ENCODE results near the gene ST3GAL3.

Gene ST3GAL3

DNA sequence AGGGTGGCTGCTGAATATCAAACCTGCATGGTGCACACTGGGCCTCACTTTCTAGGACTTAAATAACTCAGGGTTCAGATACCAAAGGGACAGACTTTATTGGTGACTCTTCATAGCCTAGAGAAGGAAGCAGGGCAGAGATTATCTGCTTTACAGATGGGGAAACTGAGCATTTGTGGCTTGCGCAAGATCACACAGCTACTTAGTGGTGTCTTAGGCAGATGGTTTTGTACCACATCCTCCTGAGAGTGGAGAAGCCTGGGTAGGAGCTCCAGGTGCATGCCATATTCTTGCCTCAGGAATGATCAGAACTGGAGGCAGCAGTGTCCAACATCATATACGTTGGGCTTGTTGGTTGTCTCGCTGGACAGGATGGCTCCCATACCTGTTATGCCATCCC is 255.7 kb downstream of the ST3GAL3 start:
- no peak for TF ChIP-seq SUZ12 (IDR thresholded peaks at IDR 0.05; ENCODE audit: extremely low read depth, insufficient read depth, insufficient read length)
- no peak for TF ChIP-seq YY1 (IDR thresholded peaks at IDR 0.05; ENCODE audit: insufficient read depth, insufficient read length)
- TF ChIP-seq ZNF274 (IDR thresholded peaks at IDR 0.05; ENCODE audit: low read depth, low read length), result no peak
- H3K36me3 ChIP-seq (ENCODE audit: insufficient read depth, insufficient read length, low read length), result peaks cover 87% of the 10 kb centered on the region

GRCh38 chr1:43963890-43964289 is 256.6 kb downstream of the ST3GAL3 start:
- TF ChIP-seq YY1 (IDR thresholded peaks at IDR 0.05; ENCODE audit: insufficient read depth, insufficient read length) (no peak), ZNF274 (IDR thresholded peaks at IDR 0.05; ENCODE audit: low read depth, low read length) (no peak)
- peaks cover 78% of the 10 kb centered on the region for H3K36me3 ChIP-seq (ENCODE audit: insufficient read depth, insufficient read length, low read length)
- H3K4me1 ChIP-seq (ENCODE audit: insufficient read depth, insufficient read length), result no peaks in the 10 kb centered on the region
- no peaks in the 10 kb centered on the region for H3K27me3 ChIP-seq (ENCODE audit: insufficient read depth, insufficient read length)
- no peak overlapping the region for H3K4me3 ChIP-seq (ENCODE audit: insufficient read length, low read depth)
- H3K9me3 ChIP-seq (ENCODE audit: insufficient read depth, low read length), result no peaks in the 10 kb centered on the region
- DNase-seq (ENCODE audit: low read depth, low spot score), result no peak
- H3K9ac ChIP-seq (ENCODE audit: insufficient read length, low read depth), result no peak overlapping the region

More for the DNA sequence above, 255.7 kb downstream of the ST3GAL3 start:
- no peak overlapping the region for H3K4me3 ChIP-seq (ENCODE audit: insufficient read length, low read depth)
- no peaks in the 10 kb centered on the region for H3K27me3 ChIP-seq (ENCODE audit: insufficient read depth, insufficient read length)
- no peaks in the 10 kb centered on the region for H3K9me3 ChIP-seq (ENCODE audit: insufficient read depth, low read length)
- no peaks in the 10 kb centered on the region for H3K4me1 ChIP-seq (ENCODE audit: insufficient read depth, insufficient read length)
- no peak for DNase-seq (ENCODE audit: low read depth, low spot score)
- H3K9ac ChIP-seq (ENCODE audit: insufficient read length, low read depth), result no peak overlapping the region

DNA sequence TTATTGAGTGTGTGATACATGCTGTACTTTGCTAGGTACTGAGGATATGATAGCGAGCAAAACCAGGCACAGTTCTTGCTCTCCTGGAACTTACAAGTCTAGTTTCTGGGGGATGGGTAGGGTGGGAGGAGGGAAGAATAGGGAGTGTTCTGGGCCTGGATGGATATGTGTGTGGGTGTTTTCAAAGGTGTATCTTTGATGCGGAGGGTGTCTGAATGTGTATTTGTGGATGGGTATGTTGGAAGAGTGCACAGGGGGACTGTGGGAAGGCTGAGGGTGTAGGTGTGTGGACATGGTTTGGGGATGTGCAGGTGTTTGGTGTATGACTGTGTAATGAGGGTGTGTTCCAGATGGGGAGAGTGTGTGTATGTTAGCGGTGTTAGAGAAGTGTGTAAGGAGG is 258.0 kb downstream of the ST3GAL3 start:
- H3K4me1 ChIP-seq (ENCODE audit: insufficient read depth, insufficient read length), result peaks cover under 1% of the 10 kb centered on the region
- no peaks in the 10 kb centered on the region for H3K27me3 ChIP-seq (ENCODE audit: insufficient read depth, insufficient read length)
- no peak overlapping the region for H3K9ac ChIP-seq (ENCODE audit: insufficient read length, low read depth)
- no peaks in the 10 kb centered on the region for H3K9me3 ChIP-seq (ENCODE audit: insufficient read depth, low read length)
- TF ChIP-seq YY1 (IDR thresholded peaks at IDR 0.05; ENCODE audit: insufficient read depth, insufficient read length) (no peak), SUZ12 (IDR thresholded peaks at IDR 0.05; ENCODE audit: extremely low read depth, insufficient read depth, insufficient read length) (no peak), ZNF274 (IDR thresholded peaks at IDR 0.05; ENCODE audit: low read depth, low read length) (no peak)
- H3K36me3 ChIP-seq (ENCODE audit: insufficient read depth, insufficient read length, low read length), result peaks cover 64% of the 10 kb centered on the region
- no peak overlapping the region for H3K4me3 ChIP-seq (ENCODE audit: insufficient read length, low read depth)
- no peak for DNase-seq (ENCODE audit: low read depth, low spot score)

- Histone ChIP-seq H3K4me3 (ENCODE audit: insufficient read length, low read depth) (no peak overlapping the region), H3K36me3 (ENCODE audit: insufficient read depth, insufficient read length, low read length) (peaks cover 66% of the 10 kb centered on the region), H3K4me1 (ENCODE audit: insufficient read depth, insufficient read length) (peaks cover 6% of the 10 kb centered on the region), H3K27me3 (ENCODE audit: insufficient read depth, insufficient read length) (no peaks in the 10 kb centered on the region), H3K9ac (ENCODE audit: insufficient read length, low read depth) (no peak overlapping the region), H3K9me3 (ENCODE audit: insufficient read depth, low read length) (no peaks in the 10 kb centered on the region)
- DNase-seq (ENCODE audit: low read depth, low spot score), result no peak
- TF ChIP-seq ZNF274 (IDR thresholded peaks at IDR 0.05; ENCODE audit: low read depth, low read length) (no peak), SUZ12 (IDR thresholded peaks at IDR 0.05; ENCODE audit: extremely low read depth, insufficient read depth, insufficient read length) (no peak), YY1 (IDR thresholded peaks at IDR 0.05; ENCODE audit: insufficient read depth, insufficient read length) (no peak)
Measured at GRCh38 chr1:43968348-43968948, 261.1 kb downstream of the ST3GAL3 start.

GRCh38 chr1:43969416-43969745 is 262.0 kb downstream of the ST3GAL3 start:
- no peak for TF ChIP-seq ZNF274 (IDR thresholded peaks at IDR 0.05; ENCODE audit: low read depth, low read length)
- peaks cover 65% of the 10 kb centered on the region for H3K36me3 ChIP-seq (ENCODE audit: insufficient read depth, insufficient read length, low read length)
- H3K4me3 ChIP-seq (ENCODE audit: insufficient read length, low read depth), result no peak overlapping the region
- no peak for DNase-seq (ENCODE audit: low read depth, low spot score)
- no peak overlapping the region for H3K9ac ChIP-seq (ENCODE audit: insufficient read length, low read depth)
- no peaks in the 10 kb centered on the region for H3K9me3 ChIP-seq (ENCODE audit: insufficient read depth, low read length)
- H3K4me1 ChIP-seq (ENCODE audit: insufficient read depth, insufficient read length), result peaks cover 6% of the 10 kb centered on the region
- no peaks in the 10 kb centered on the region for H3K27me3 ChIP-seq (ENCODE audit: insufficient read depth, insufficient read length)

GRCh38 chr1:43969746-43970466 is 262.6 kb downstream of the ST3GAL3 start, which contains the start of gene DPH2:
Gene DPH2, plus strand, starts transcription at chr1:43970010. Its CDS starts 166 bp downstream, at chr1:43970176.
- peaks cover 60% of the 10 kb centered on the region for H3K36me3 ChIP-seq (ENCODE audit: insufficient read depth, insufficient read length, low read length)
- H3K9me3 ChIP-seq (ENCODE audit: insufficient read depth, low read length), result no peaks in the 10 kb centered on the region
- DNase-seq (ENCODE audit: low read depth, low spot score), result peak; percentile 99
- peak within 1 kb of the TSS; percentile 98 for H3K4me3 ChIP-seq (ENCODE audit: insufficient read length, low read depth)
- peak within 1 kb of the TSS; percentile 96 for H3K9ac ChIP-seq (ENCODE audit: insufficient read length, low read depth)
- TF ChIP-seq ZNF274 (IDR thresholded peaks at IDR 0.05; ENCODE audit: low read depth, low read length), result no peak
- no peak for TF ChIP-seq YY1 (IDR thresholded peaks at IDR 0.05; ENCODE audit: insufficient read depth, insufficient read length)
- TF ChIP-seq SUZ12 (IDR thresholded peaks at IDR 0.05; ENCODE audit: extremely low read depth, insufficient read depth, insufficient read length), result no peak
- peaks cover 6% of the 10 kb centered on the region for H3K4me1 ChIP-seq (ENCODE audit: insufficient read depth, insufficient read length)
- no peaks in the 10 kb centered on the region for H3K27me3 ChIP-seq (ENCODE audit: insufficient read depth, insufficient read length)

- TF ChIP-seq YY1 (IDR thresholded peaks at IDR 0.05; ENCODE audit: insufficient read depth, insufficient read length), result no peak
- TF ChIP-seq ZNF274 (IDR thresholded peaks at IDR 0.05; ENCODE audit: low read depth, low read length), result no peak
- TF ChIP-seq SUZ12 (IDR thresholded peaks at IDR 0.05; ENCODE audit: extremely low read depth, insufficient read depth, insufficient read length), result no peak
- no peak for DNase-seq (ENCODE audit: low read depth, low spot score)
- no peaks in the 10 kb centered on the region for H3K9me3 ChIP-seq (ENCODE audit: insufficient read depth, low read length)
- peak overlapping the region; percentile 96 for H3K9ac ChIP-seq (ENCODE audit: insufficient read length, low read depth)
- H3K4me3 ChIP-seq (ENCODE audit: insufficient read length, low read depth), result peak overlapping the region; percentile 98
- H3K27me3 ChIP-seq (ENCODE audit: insufficient read depth, insufficient read length), result no peaks in the 10 kb centered on the region
- H3K4me1 ChIP-seq (ENCODE audit: insufficient read depth, insufficient read length), result peaks cover 6% of the 10 kb centered on the region
- peaks cover 59% of the 10 kb centered on the region for H3K36me3 ChIP-seq (ENCODE audit: insufficient read depth, insufficient read length, low read length)
Measured at GRCh38 chr1:43970502-43970901, 263.2 kb downstream of the ST3GAL3 start.

Measured in NT2/D1 (cell line).